HG02763 (cell line): ENCODE data around the gene GUSB.
"Not testable (repeated sequence)": the region's sequence is repeated elsewhere in the genome, so short reads cannot be mapped to it uniquely, and the experiment has no call there.

ENCODE experiments used
- ATAC-seq: cut with Tn5 transposase; IDR thresholded peaks from one replicate; pipeline ENCODE4 v1.9.1; 2021; ENCODE audit warnings: mild to moderate bottlenecking, moderate library complexity; ENCODE audit not compliant: unreplicated experiment

The GUSB gene

GRCh38 chr7:65975814-65976445 is 6.1 kb downstream of the GUSB start:
- no peak for ATAC-seq

GRCh38 chr7:65974876-65975275 is 7.1 kb downstream of the GUSB start:
- no peak for ATAC-seq

DNA sequence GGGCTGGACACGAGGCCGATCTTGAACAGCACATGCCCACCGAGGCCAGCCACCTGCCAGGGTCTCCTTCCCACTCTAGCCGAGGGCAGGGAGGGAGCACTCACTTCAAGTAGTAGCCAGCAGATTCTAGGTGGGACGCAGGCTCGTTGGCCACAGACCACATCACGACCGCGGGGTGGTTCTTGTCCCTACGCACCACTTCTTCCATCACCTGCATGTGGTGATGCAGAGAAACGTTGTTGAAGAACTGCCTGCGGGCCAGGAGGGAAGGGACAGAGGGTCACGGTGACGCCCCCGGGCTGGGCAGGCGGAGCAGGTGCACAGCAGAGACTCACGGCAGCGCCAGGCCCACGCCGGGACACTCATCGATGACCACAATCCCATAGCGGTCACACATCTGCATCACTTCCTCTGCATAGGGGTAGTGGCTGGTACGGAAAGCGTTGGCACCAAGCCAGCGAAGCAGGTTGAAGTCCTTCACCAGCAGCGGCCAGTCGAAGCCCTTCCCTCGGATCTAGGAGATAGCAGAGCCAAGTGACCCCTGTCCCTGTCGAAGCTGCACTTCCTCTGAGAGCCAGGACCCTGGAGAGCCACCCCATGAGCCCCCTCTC is 7.7 kb downstream of the GUSB start:
- ATAC-seq: no peak

DNA sequence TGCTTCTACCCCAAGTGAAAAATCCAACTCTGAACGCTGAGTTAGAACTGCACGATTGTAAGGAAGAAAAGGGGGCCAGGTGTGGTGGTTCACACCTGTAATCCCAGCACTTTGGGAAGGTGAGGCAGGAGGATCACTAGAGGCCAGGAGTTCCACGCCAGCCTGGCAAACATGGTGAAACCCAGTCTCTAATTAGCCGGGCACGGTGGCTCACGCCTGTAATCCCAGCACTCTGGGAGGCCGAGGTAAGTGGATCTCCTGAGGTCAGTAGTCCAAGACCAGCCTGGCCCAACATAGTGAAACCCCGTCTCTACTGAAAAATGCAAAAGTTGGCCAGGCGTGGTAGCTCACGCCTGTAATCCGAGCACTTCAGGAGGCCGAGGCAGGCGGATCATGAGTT is 9.0 kb downstream of the GUSB start:
- ATAC-seq: no peak

DNA sequence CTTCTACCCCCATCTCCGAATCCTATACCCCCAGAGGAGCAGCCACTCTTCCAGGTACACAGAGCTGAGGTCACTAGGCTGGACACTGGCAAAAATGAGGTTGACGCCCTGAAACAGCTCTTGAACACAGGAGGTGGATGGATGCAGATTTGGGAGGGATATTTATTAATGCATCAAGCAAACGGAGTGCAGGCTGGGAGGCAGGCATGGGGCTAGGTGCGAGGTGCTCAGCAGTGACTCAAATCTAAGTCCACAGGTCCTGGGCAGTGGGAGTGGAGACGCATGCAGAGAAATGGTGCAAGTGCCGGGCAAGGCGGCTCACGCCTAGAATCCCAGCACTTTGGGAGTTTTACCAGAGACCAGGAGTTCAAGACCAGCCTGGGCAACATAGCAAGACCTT is 11.0 kb downstream of the GUSB start:
- ATAC-seq: no peak

- ATAC-seq: no peak
Observed at GRCh38 chr7:65968256-65969185, 13.5 kb downstream of the GUSB start.

DNA sequence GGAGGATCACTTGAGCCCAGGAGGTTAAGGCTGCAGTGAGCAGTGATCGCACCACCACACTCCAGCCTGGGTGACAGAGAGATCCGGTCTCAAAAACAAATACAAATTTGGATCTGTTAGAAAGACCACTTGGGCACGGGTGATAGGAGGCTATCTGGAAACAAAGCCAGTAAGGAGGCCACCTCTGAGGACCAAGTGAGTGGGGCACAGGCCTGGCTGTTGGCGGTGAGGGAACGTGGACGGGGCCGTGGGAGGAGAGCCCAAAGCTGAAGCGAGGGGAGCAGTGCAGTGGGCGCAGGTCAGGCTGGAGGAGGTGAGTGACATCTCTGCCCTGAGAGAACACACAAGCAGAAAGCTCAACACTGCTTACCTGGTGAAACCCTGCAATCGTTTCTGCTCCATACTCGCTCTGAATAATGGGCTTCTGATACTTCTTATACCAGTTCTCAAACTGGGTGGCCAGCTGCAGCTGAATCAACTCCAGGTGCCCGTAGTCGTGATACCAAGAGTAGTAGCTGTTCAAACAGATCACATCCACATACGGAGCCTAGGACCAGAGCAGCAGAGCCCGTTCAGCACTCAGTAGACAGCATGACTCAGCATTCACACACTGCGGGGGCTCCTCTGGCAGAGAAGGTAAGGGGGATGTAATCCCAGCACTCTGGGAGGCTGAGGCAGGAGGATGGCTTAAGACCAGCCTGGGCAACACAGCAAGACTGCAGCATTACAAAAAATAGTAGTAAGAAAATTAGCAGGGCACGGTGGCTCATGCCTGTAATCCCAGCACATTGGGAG is 14.5 kb downstream of the GUSB start:
- ATAC-seq: no peak

DNA sequence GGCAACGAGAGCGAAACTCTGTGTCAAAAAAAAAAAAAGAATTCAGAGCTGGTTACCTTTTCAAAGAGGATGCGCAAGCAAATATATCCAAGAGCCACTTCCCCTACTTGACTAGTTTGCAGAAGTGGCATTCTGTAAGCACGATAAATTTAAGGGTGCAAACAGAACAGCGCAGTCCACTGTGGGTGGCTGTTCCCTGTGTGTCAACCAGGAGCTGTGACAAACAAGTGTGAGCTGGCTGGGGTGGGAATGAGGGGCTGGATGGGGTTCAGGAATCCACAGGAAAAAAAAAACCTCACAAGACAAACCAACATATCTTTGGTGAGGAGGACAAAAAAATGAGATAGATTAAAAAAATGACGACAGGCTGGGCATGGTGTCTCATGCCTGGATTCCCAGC is 15.9 kb downstream of the GUSB start:
- no peak for ATAC-seq

- ATAC-seq: not testable (repeated sequence)
Observed at GRCh38 chr7:65964671-65965070, 17.3 kb downstream of the GUSB start.

DNA sequence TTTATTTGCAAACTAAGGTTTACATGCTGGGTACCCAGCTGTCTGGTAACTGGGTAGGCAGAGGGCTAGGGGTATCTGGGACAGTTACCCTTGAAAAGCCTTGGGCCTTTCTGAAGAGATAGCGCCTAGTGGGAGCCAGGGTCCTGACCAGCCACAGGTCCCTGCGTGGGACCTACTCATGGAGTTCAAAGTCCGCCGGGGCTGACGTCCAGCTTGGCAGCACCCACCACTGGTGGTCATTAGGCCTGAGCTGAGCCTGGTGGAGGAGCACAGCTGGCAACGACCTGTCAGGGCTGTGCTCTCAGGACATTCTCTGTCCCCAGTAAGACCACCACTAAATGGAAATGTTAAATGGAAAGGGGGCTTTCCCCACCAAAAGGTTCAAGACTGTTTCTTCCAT is 20.0 kb downstream of the GUSB start:
- ATAC-seq: no peak

GRCh38 chr7:65960351-65961074 is 21.5 kb downstream of the GUSB start:
- ATAC-seq: no peak

- no peak for ATAC-seq
Observed at GRCh38 chr7:65955718-65956117, 26.3 kb downstream of the GUSB start.

DNA sequence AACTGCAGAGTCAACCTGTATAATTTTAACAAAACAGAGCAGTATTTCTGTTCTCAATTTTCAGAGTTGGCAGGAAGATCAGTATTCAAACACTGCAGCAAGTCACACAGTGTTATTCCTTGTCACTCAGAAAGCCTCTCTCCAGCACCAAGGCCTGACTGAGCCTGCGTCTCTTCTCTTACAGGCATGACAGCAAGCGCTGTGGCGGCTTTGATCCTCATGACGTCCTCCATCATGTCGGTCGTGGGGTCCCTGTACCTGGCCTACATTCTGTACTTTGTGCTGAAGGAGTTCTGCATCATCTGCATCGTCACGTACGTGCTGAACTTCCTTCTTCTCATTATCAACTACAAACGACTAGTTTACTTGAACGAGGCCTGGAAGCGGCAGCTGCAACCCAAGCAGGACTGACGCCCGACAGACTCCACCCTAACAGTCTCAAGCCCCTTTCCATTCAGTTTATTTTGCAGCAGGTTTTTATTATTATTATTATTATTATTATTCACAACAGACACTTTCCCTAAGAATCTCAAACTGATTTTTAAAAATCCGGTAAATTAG is 28.0 kb downstream of the GUSB start:
- ATAC-seq: no peak

GRCh38 chr7:65953001-65953720 is 28.9 kb downstream of the GUSB start:
- ATAC-seq: no peak

- no peak for ATAC-seq
Observed at GRCh38 chr7:65951837-65952578, 30.0 kb downstream of the GUSB start.

DNA sequence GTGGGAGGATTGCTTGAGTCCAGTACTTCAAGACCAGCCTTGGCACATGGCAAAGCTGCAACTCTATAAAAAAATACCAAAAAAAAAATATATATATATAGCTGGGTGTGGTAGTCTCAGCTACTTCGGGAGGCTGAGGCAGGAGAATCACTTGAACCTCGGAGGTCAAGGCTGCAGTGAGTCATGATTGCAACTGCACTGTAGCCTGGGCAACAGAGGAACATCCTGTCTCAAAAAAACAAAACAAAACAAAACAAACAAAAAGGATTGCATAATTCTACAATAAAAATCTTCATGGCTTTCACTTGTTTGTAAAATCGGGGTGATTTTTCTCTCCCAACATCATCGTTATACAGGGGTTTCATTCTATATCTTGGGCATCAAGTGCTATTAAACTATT is 35.1 kb downstream of the GUSB start:
- ATAC-seq: no peak

DNA sequence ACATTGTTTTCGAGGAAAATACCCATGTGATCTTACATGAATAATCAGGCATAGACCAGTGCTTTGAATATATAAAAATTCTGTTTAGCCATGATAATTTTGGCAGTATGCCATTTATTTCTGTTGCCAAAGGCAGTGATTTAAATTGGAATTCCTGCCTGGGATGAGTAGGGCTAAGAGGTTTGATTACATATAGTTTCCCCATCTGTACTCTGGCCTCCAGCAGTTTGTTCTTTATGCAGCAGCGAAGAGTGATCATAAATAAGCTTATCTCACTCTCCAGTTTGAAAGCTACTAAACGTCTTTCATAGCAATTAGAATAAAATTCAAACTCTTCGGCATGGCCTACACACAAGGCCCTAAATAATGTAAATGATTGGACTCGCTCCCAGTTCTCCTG is 36.2 kb downstream of the GUSB start:
- not testable (repeated sequence) for ATAC-seq

GRCh38 chr7:65938336-65938895 is 43.6 kb downstream of the GUSB start:
- ATAC-seq: no peak
